ENCODE measurements around the gene FYN.

FYN gene

GRCh38 chr6:111714416-111715270 is 158.6 kb downstream of the FYN start:
- no peak overlapping the region for H3K27ac ChIP-seq
- intact Hi-C loops (cut with DNase I; ENCODE audit: low total_unique reads): no loop called here
- no peaks in the 10 kb centered on the region for H3K27me3 ChIP-seq
- H3K4me3 ChIP-seq: no peak overlapping the region
- H3K9me3 ChIP-seq: no peaks in the 10 kb centered on the region
- peaks cover 0 to 9% (median 3%) of the 10 kb centered on the region in 4 donors for H3K4me1 ChIP-seq
- DNase-seq: no peak
- no peak for TF ChIP-seq CTCF (IDR thresholded peaks at IDR 0.05)
- peaks cover 0 to 15% (median 0%) of the 10 kb centered on the region in 3 donors for H3K36me3 ChIP-seq

GRCh38 chr6:111713811-111714210 is 159.4 kb downstream of the FYN start:
- intact Hi-C loops (cut with DNase I; ENCODE audit: low total_unique reads): no loop called here
- DNase-seq: no peak
- H3K27me3 ChIP-seq: no peaks in the 10 kb centered on the region
- TF ChIP-seq CTCF (IDR thresholded peaks at IDR 0.05): no peak
- H3K27ac ChIP-seq: no peak overlapping the region
- H3K9me3 ChIP-seq: no peaks in the 10 kb centered on the region
- no peak overlapping the region for H3K4me3 ChIP-seq
- H3K36me3 ChIP-seq: peaks cover 0 to 15% (median 0%) of the 10 kb centered on the region in 3 donors
- peaks cover 0 to 9% (median 2%) of the 10 kb centered on the region in 4 donors for H3K4me1 ChIP-seq

DNA sequence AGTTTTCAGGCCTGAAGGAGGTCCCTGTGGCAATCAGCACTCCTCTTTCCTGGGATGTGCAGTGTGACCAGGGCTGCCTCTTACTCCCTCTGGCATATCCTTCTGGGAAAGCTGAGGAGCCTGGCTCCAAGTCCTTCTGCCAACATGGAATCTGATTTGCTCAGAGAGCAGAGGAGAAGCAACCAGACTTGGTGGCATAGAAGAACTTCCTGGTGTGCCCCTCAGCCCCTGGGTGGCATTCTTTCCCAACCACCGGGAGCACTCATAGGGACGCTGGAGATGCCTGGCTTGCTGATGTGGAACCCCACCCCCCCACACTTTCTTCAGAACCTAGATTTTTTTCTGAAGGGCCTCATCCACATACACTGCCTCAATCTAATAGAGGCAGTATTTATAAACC is 160.0 kb downstream of the FYN start:
- no peak for TF ChIP-seq CTCF (IDR thresholded peaks at IDR 0.05)
- intact Hi-C loops (cut with DNase I; ENCODE audit: low total_unique reads): no loop called here
- no peak overlapping the region for H3K27ac ChIP-seq

DNA sequence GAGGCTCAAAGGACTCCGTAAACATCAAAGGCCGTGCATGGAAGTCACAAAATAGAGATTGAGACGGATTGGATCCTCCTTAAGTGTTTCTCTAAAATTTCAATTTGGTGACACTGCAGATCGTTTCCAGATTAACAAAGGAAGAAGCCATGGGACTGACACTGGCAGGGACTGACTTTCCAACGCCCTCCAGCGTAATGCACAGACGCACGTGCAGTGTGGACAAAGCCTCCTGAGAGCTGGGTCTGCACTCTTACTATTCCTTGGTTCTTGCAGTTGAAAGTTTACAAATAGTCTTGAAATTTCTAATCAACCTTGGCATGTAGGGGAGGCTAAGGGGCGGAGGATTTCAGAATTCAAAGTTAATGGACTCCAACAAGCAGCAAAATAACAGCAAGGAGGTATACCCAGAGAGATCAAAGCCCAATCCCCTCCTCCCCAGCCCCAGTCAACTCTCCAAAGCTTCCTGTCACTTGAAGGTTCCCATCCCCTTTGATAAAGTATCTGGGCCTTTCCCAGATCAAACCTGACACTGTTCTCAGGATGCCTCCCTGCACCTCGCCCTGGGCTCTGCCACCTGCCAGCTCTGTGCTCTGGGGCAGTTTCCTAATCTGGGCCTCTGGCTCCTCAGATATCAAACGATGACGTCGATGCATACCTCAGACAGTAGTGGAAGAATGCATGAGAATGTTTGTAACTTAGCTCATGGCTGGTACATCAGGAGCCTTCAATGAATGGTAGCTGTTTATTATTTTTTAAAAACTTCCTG is 161.1 kb downstream of the FYN start:
- Histone ChIP-seq H3K9me3 (no peaks in the 10 kb centered on the region), H3K27me3 (no peaks in the 10 kb centered on the region), H3K4me1 (peaks cover 0 to 9% (median 2%) of the 10 kb centered on the region in 4 donors), H3K4me3 (no peak overlapping the region), H3K27ac (no peak overlapping the region), H3K36me3 (no peaks in the 10 kb centered on the region)
- TF ChIP-seq CTCF (IDR thresholded peaks at IDR 0.05): no peak
- intact Hi-C loops (cut with DNase I; ENCODE audit: low total_unique reads): loop anchor here (2.0 kb wide), 1 partner anchor 331 kb away; no protein-coding TSS in a partner anchor
- DNase-seq: no peak

More for the DNA sequence above, 160.0 kb downstream of the FYN start:
- no peaks in the 10 kb centered on the region for H3K27me3 ChIP-seq
- H3K9me3 ChIP-seq: no peaks in the 10 kb centered on the region
- H3K4me1 ChIP-seq: peaks cover 0 to 9% (median 2%) of the 10 kb centered on the region in 4 donors
- DNase-seq: no peak
- H3K36me3 ChIP-seq: peaks cover 0 to 9% (median 0%) of the 10 kb centered on the region in 3 donors
- no peak overlapping the region for H3K4me3 ChIP-seq

DNA sequence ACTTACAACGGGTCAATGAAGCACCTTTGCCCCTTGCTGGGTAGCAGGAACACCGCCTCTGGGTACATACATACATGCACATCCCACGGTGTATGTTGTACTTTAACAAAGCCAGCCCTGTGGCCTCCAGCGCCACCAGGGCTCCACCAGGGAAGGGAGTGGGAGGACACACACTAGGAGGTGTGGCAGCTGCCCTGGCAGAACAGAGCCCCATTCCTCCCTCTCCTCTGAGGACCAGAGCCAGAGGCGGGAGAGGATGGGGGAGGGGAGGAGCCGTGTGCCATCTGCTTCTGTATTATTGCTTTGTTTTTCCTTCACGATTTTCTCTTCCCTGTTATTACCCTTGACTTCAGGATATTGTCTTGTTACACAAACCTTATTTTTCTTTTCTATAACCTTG is 161.8 kb downstream of the FYN start:
- Histone ChIP-seq H3K4me1 (peaks cover 0 to 9% (median 2%) of the 10 kb centered on the region in 4 donors), H3K27me3 (no peaks in the 10 kb centered on the region), H3K36me3 (no peaks in the 10 kb centered on the region), H3K9me3 (no peaks in the 10 kb centered on the region), H3K4me3 (no peak overlapping the region), H3K27ac (no peak overlapping the region)
- intact Hi-C loops (cut with DNase I; ENCODE audit: low total_unique reads): loop anchor here (2.0 kb wide), 1 partner anchor 331 kb away; no protein-coding TSS in a partner anchor
- no peak for TF ChIP-seq CTCF (IDR thresholded peaks at IDR 0.05)
- DNase-seq: no peak
